ENCODE measurements around the gene ZCCHC14. TPM values are rescaled to one million over a fixed set of nuclear protein-coding genes. Genes with fewer than 3 reads are reported as not detected.

ZCCHC14 gene
- total RNA-seq, 1 experiment from 2014 or later, result 27.7 TPM

- no peak overlapping the region for H3K27ac Mint-ChIP-seq
- Histone ChIP-seq H3K9me3 (ENCODE audit: control insufficient read depth, low read depth, low read length) (no peaks in the 10 kb centered on the region), H3K79me2 (ENCODE audit: insufficient read depth, low read length) (no peaks in the 10 kb centered on the region), H3K79me1 (ENCODE audit: insufficient read depth, low read depth, low read length, poor library complexity, severe bottlenecking) (no peaks in the 10 kb centered on the region), H3K23me2 (ENCODE audit: insufficient read length, low read depth, low read length, poor library complexity, severe bottlenecking) (no peaks in the 10 kb centered on the region), H3K18ac (ENCODE audit: insufficient read length, low read depth, low read length) (no peak overlapping the region), H2BK12ac (ENCODE audit: insufficient read length, low read depth, low read length) (no peak overlapping the region), H3K56ac (ENCODE audit: insufficient read length, low read depth, low read length) (no peak overlapping the region), H3T11ph (ENCODE audit: low read length) (no peak overlapping the region), H4K91ac (ENCODE audit: insufficient read length, low read depth, low read length) (no peak overlapping the region), H3K4ac (ENCODE audit: low read depth, low read length) (no peak overlapping the region), H3K27ac (ENCODE audit: insufficient read length, low read depth, low read length) (no peak overlapping the region), H3K23ac (ENCODE audit: insufficient read length, low read depth, low read length) (no peak overlapping the region), H2AK5ac (ENCODE audit: insufficient read length, low read length) (no peak overlapping the region), H2BK5ac (ENCODE audit: insufficient read length, low read length) (no peak overlapping the region), H4K5ac (ENCODE audit: insufficient read length, low read depth, low read length) (no peak overlapping the region), H2BK20ac (ENCODE audit: low read depth, low read length, poor library complexity, severe bottlenecking) (no peak overlapping the region), H2BK120ac (ENCODE audit: low read depth, low read length, poor library complexity, severe bottlenecking) (no peak overlapping the region), H3K4me2 (ENCODE audit: insufficient read depth, insufficient read length, low read length) (no peak overlapping the region), H4K8ac (replicated peaks; ENCODE audit: insufficient read length, low read depth, low read length) (no peak overlapping the region), H3K14ac (ENCODE audit: insufficient read depth, low read length) (no peak overlapping the region), H2BK15ac (ENCODE audit: low read depth, low read length) (no peak overlapping the region), H4K20me1 (ENCODE audit: control insufficient read depth, insufficient read depth, insufficient read length) (no peaks in the 10 kb centered on the region), H3K4me1 (ENCODE audit: insufficient read depth, low read length) (peaks cover 2% of the 10 kb centered on the region; the same call in 1 of the 2 replicates), H3K9ac (ENCODE audit: extremely low read depth, insufficient read length, low read length) (no peak overlapping the region), H2AFZ (ENCODE audit: low read length) (no peak overlapping the region), H3K27me3 (ENCODE audit: insufficient read depth, low read length) (no peaks in the 10 kb centered on the region)
- peaks cover 24 to 27% of the 10 kb centered on the region in 2 experiments for H3K4me1 Mint-ChIP-seq
- no peak for TF ChIP-seq CTCF (conservative IDR thresholded peaks at IDR 0.05)
- peaks cover 4 to 17% (median 7%) of the 10 kb centered on the region in 3 experiments; a peak in 5 of 7 replicates for H3K36me3 Mint-ChIP-seq (ENCODE audit: insufficient read depth in 1 of 3, low read depth in 3 of 3)
- peaks cover 37% of the 10 kb centered on the region for H3K27me3 Mint-ChIP-seq (ENCODE audit: low read depth)
- H3K9me3 Mint-ChIP-seq, result peaks cover 8 to 18% of the 10 kb centered on the region in 2 experiments
- no peak for DNase-seq
- no CpG with 5 or more reads among the region's 31 CpGs for WGBS (ENCODE audit: extremely low coverage, insufficient read length, low lambda C conversion rate)
- no peak overlapping the region for H3K4me3 Mint-ChIP-seq
Measured at GRCh38 chr16:87541147-87541871, 48.5 kb upstream of the ZCCHC14 start.
